B cell (primary cell): Measurements from ENCODE around the gene TESMIN. TPM values are rescaled to one million over a fixed set of nuclear protein-coding genes. Genes with fewer than 3 reads are reported as not detected.

ENCODE experiments used
- ATAC-seq: fragments of 200-7000 bp; cut with Tn5 transposase; one replicate; pipeline ENCODE4 v1.10.0; 2021; ENCODE audit warnings: low read depth, mild to moderate bottlenecking, moderate number of reproducible peaks, moderate library complexity
- CTCF ChIA-PET: fragments of 350-600 bp; sonication (Branson Sonifier 250); formaldehyde crosslinking; loops from one replicate; lab custom pipeline; 2021; ENCODE audit warnings: antibody characterized with exemption, inconsistent platforms; lab: Charles Lee
- POLR2A ChIA-PET: fragments of 350-600 bp; sonication (Branson Sonifier 250); formaldehyde crosslinking; loops from one replicate; lab custom pipeline; 2021; ENCODE audit warnings: antibody characterized with exemption; lab: Charles Lee
- DNase-seq: peaks from one replicate; pipeline ENCODE4 v3.0.0; 2013
- H2AFZ ChIP-seq: 2 replicates; pipeline ENCODE4 v1.6.1; 2012; ENCODE audit warnings: mild to moderate bottlenecking, low read depth, low read length; ENCODE audit not compliant: insufficient read depth, poor library complexity, severe bottlenecking
- H3K27ac ChIP-seq, 2 donors: 1 replicate in 1 of 2; 2 replicates in 1 of 2; pipeline ENCODE4 v1.5.1; 2012 to 2013; ENCODE audit warnings: low read length in 2 of 2, mild to moderate bottlenecking in 2 of 2, moderate library complexity in 1 of 2
- H3K27me3 ChIP-seq, 4 experiments: fragments of 200-600 bp in 1 of 4; sonication (generic) in 1 of 4; replicated peaks in 1 of 4; 1 replicate in 2 of 4; 2 replicates in 2 of 4; pipeline versions ENCODE4 v1.6.1 to v1.7.0; 2013 to 2016; ENCODE audit warnings: low read length in 3 of 4, mild to moderate bottlenecking in 2 of 4, mixed read lengths in 1 of 4, moderate library complexity in 1 of 4; ENCODE audit not compliant: insufficient read depth in 4 of 4, control insufficient read depth in 3 of 4; ENCODE audit errors: control extremely low read depth in 1 of 4
- H3K36me3 ChIP-seq, 2 experiments: replicated peaks in 1 of 2; 1 replicate in 1 of 2; 2 replicates in 1 of 2; pipeline versions ENCODE4 v1.6.1 to v1.7.1; 2013; ENCODE audit warnings: low read length in 1 of 2; ENCODE audit not compliant: insufficient read depth in 2 of 2, control insufficient read depth in 1 of 2; ENCODE audit errors: control extremely low read depth in 1 of 2, extremely low read depth in 1 of 2
- H3K4me1 ChIP-seq, 2 donors: fragments of 200-600 bp in 1 of 2; sonication (generic) in 1 of 2; 1 replicate in 1 of 2; 2 replicates in 1 of 2; pipeline versions ENCODE4 v1.5.1 to v1.6.1; 2013 to 2017; ENCODE audit warnings: low read length in 2 of 2; ENCODE audit not compliant: control insufficient read depth in 2 of 2, insufficient read depth in 2 of 2
- H3K4me2 ChIP-seq: replicated peaks from 2 replicates; pipeline ENCODE3; 2012; ENCODE audit warnings: mild to moderate bottlenecking, low read depth, low read length; ENCODE audit not compliant: poor library complexity, severe bottlenecking
- H3K4me3 ChIP-seq, 5 experiments: fragments of 200-600 bp in 1 of 5; sonication (generic) in 1 of 5; 1 replicate in 3 of 5; 2 replicates in 2 of 5; pipeline versions ENCODE4 v1.5.1 to v1.7.0; 2011 to 2016; ENCODE audit warnings: low read length in 4 of 5, mild to moderate bottlenecking in 4 of 5, low read depth in 2 of 5, control low read depth in 1 of 5, moderate library complexity in 1 of 5; ENCODE audit not compliant: insufficient read depth in 1 of 5; ENCODE audit errors: control extremely low read depth in 1 of 5, extremely low read depth in 1 of 5
- H3K79me2 ChIP-seq: fragments of 200-600 bp; sonication (generic); one replicate; pipeline ENCODE4 v1.6.0; 2016; ENCODE audit warnings: low read length; ENCODE audit not compliant: control insufficient read depth, insufficient read depth
- H3K9ac ChIP-seq: fragments of 200-600 bp; sonication (generic); 2 replicates; pipeline ENCODE4 v1.6.1; 2017; ENCODE audit warnings: mild to moderate bottlenecking, low read length, moderate library complexity
- H3K9me3 ChIP-seq, 3 donors: one replicate each; pipeline versions ENCODE4 v1.6.1 to v1.7.1; 2013; ENCODE audit warnings: low read length in 2 of 3; ENCODE audit not compliant: control insufficient read depth in 2 of 3, insufficient read depth in 1 of 3; ENCODE audit errors: control extremely low read depth in 1 of 3
- H4K20me1 ChIP-seq: 2 replicates; pipeline ENCODE4 v1.6.0; 2012; ENCODE audit warnings: mild to moderate bottlenecking, low read length; ENCODE audit not compliant: insufficient read depth, control insufficient read depth, poor library complexity, severe bottlenecking
- H3K27ac Mint-ChIP-seq: one replicate; pipeline ENCODE4 v1.8.0; 2021; ENCODE audit warnings: mixed read lengths
- H3K27me3 Mint-ChIP-seq: one replicate; pipeline ENCODE4 v1.8.0; 2021; ENCODE audit warnings: mixed read lengths
- H3K4me1 Mint-ChIP-seq: one replicate; pipeline ENCODE4 v1.8.0; 2021; ENCODE audit warnings: mixed read lengths
- H3K4me3 Mint-ChIP-seq: one replicate; pipeline ENCODE4 v1.8.0; 2021; ENCODE audit warnings: mixed read lengths
- H3K9me3 Mint-ChIP-seq: one replicate; pipeline ENCODE4 v1.8.0; 2022; ENCODE audit warnings: mixed read lengths; ENCODE audit not compliant: insufficient read depth
- EZH2 ChIP-seq: IDR thresholded peaks from 2 replicates; pipeline ENCODE4 v1.6.1; 2012; ENCODE audit warnings: borderline replicate concordance, low read depth, mild to moderate bottlenecking, moderate library complexity, low read length; ENCODE audit not compliant: insufficient read depth, poor library complexity, severe bottlenecking
- WGBS: methylation state at CpG from one replicate; pipeline ENCODE4 v1.1.5; 2013; ENCODE audit warnings: missing lambda C conversion rate; ENCODE audit not compliant: insufficient coverage; 5-methylcytosine and 5-hydroxymethylcytosine counted together
- intact Hi-C: fragments of 100-400 bp; cut with micrococcal nuclease; formaldehyde crosslinking; loops from one replicate; pipeline ENCODE4 v1.10.0; 2022
- polyA plus RNA-seq: library from polyadenylated mRNA; depleted of rRNA; stranded (reverse); fragments of >200 nt; gene quantifications from 2 replicates; pipeline ENCODE4 v1.2.3, GENCODE V29; 2012
- total RNA-seq, 2 donors: library from RNA; stranded (reverse); fragments of 120-200 nt in 1 of 2; gene quantifications; 1 replicate in 1 of 2; 2 replicates in 1 of 2; pipeline versions ENCODE4 v1.2.3 to v1.2.4, GENCODE V29; 2013 to 2022
- TF ChIP-seq, protein P1 (sequence below): fragments of 200-600 bp; IDR thresholded peaks from one replicate; pipeline ENCODE4 v1.8.0; 2022; ENCODE audit warnings: antibody characterized with exemption, mild to moderate bottlenecking

Gene TESMIN
- total and polyA plus RNA-seq, 2 donors (not counting 1 experiment from before 2014, with no cell fraction given): 3.2 to 4.3 TPM

- H3K79me2 ChIP-seq: no peaks in the 10 kb centered on the region
- H3K4me2 ChIP-seq: no peak overlapping the region
- TF ChIP-seq EZH2: no peak
- TF ChIP-seq, protein P1, sequence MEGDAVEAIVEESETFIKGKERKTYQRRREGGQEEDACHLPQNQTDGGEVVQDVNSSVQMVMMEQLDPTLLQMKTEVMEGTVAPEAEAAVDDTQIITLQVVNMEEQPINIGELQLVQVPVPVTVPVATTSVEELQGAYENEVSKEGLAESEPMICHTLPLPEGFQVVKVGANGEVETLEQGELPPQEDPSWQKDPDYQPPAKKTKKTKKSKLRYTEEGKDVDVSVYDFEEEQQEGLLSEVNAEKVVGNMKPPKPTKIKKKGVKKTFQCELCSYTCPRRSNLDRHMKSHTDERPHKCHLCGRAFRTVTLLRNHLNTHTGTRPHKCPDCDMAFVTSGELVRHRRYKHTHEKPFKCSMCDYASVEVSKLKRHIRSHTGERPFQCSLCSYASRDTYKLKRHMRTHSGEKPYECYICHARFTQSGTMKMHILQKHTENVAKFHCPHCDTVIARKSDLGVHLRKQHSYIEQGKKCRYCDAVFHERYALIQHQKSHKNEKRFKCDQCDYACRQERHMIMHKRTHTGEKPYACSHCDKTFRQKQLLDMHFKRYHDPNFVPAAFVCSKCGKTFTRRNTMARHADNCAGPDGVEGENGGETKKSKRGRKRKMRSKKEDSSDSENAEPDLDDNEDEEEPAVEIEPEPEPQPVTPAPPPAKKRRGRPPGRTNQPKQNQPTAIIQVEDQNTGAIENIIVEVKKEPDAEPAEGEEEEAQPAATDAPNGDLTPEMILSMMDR: no peak
- ChIA-PET POLR2A (interaction anchor here (0.6 kb wide), 1 partner anchor 15 kb away, joined by 5 read pairs; no protein-coding TSS in a partner anchor), CTCF (no interaction called here)
- no peaks in the 10 kb centered on the region for H3K4me1 Mint-ChIP-seq
- H3K27me3 Mint-ChIP-seq: peaks cover 35% of the 10 kb centered on the region
- H3K9me3 ChIP-seq: peaks cover 0 to 21% (median 0%) of the 10 kb centered on the region in 3 donors
- H2AFZ ChIP-seq: no peak overlapping the region
- ATAC-seq (no peak), DNase-seq (no peak)
- H4K20me1 ChIP-seq: no peaks in the 10 kb centered on the region
- no peaks in the 10 kb centered on the region for H3K36me3 ChIP-seq
- H3K4me3 Mint-ChIP-seq: no peak overlapping the region
- H3K4me1 ChIP-seq: no peaks in the 10 kb centered on the region
- peaks cover 0 to 3% (median 0%) of the 10 kb centered on the region in 4 experiments for H3K27me3 ChIP-seq
- intact Hi-C loops: no loop called here
- no peak overlapping the region for H3K4me3 ChIP-seq
- no peak overlapping the region for H3K27ac ChIP-seq
- no peaks in the 10 kb centered on the region for H3K9me3 Mint-ChIP-seq
- H3K9ac ChIP-seq: no peak overlapping the region
- 98% methylated on average over 13 of the region's 13 CpGs for WGBS
- no peak overlapping the region for H3K27ac Mint-ChIP-seq
Observed at GRCh38 chr11:68658661-68659060, 92.7 kb downstream of the TESMIN start.

- H3K79me2 ChIP-seq: no peaks in the 10 kb centered on the region
- TF ChIP-seq, protein P1: no peak
- no peak for TF ChIP-seq EZH2
- DNase-seq (no peak), ATAC-seq (no peak)
- H3K4me3 Mint-ChIP-seq: no peak overlapping the region
- H3K27ac Mint-ChIP-seq: no peak overlapping the region
- intact Hi-C loops: no loop called here
- H2AFZ ChIP-seq: no peak overlapping the region
- peaks cover 33% of the 10 kb centered on the region for H3K27me3 Mint-ChIP-seq
- peaks cover 0 to 3% (median 0%) of the 10 kb centered on the region in 4 experiments for H3K27me3 ChIP-seq
- ChIA-PET POLR2A (interaction anchor here (0.6 kb wide), 1 partner anchor 15 kb away, joined by 5 read pairs; no protein-coding TSS in a partner anchor), CTCF (no interaction called here)
- H3K9ac ChIP-seq: no peak overlapping the region
- H4K20me1 ChIP-seq: no peaks in the 10 kb centered on the region
- H3K9me3 Mint-ChIP-seq: no peaks in the 10 kb centered on the region
- no peaks in the 10 kb centered on the region for H3K36me3 ChIP-seq
- WGBS: 93% methylated on average over 3 of the region's 8 CpGs
- H3K27ac ChIP-seq: no peak overlapping the region
- H3K4me3 ChIP-seq: no peak overlapping the region
- H3K4me2 ChIP-seq: no peak overlapping the region
- no peaks in the 10 kb centered on the region for H3K4me1 ChIP-seq
- peaks cover 0 to 21% (median 0%) of the 10 kb centered on the region in 3 donors for H3K9me3 ChIP-seq
- H3K4me1 Mint-ChIP-seq: no peaks in the 10 kb centered on the region
Observed at GRCh38 chr11:68658097-68658496, 93.2 kb downstream of the TESMIN start.

Other genes starting within 250 kb of the TESMIN start
- gene GAL, start 67.0 kb downstream of the TESMIN start, total RNA-seq: not detected in 2 replicates
- not detected in 2 replicates for gene GAL, start 67.0 kb downstream of the TESMIN start, polyA plus RNA-seq
- 40.8 and 45.2 TPM in 2 replicates for gene CPT1A, start 90.4 kb upstream of the TESMIN start, total RNA-seq
- 4.7 and 15.6 TPM in 2 replicates for gene CPT1A, start 90.4 kb upstream of the TESMIN start, polyA plus RNA-seq
- gene MRPL21, start 152.3 kb upstream of the TESMIN start, total RNA-seq: 34.4 and 35.8 TPM in 2 replicates
- gene MRPL21, start 152.3 kb upstream of the TESMIN start, polyA plus RNA-seq: 20.4 and 23.8 TPM in 2 replicates
- 37.0 and 41.4 TPM in 2 replicates for gene IGHMBP2, start 152.4 kb upstream of the TESMIN start, total RNA-seq
- gene IGHMBP2, start 152.4 kb upstream of the TESMIN start, polyA plus RNA-seq: 18.3 and 42.9 TPM in 2 replicates
- gene MRGPRD, start 229.5 kb upstream of the TESMIN start, total RNA-seq: not detected in 2 replicates
- not detected in 2 replicates for gene MRGPRD, start 229.5 kb upstream of the TESMIN start, polyA plus RNA-seq